Neuronal stem cell (in vitro differentiated cells): ENCODE data around the gene FRY.

ENCODE experiments used
- DNase-seq: peaks from one replicate; pipeline ENCODE4 v3.0.0-alpha.2; 2013; ENCODE audit warnings: low spot score
- H2AFZ ChIP-seq: one replicate; pipeline ENCODE4 v1.6.1; 2013; ENCODE audit warnings: mild to moderate bottlenecking, low read length, inconsistent platforms
- H2AK5ac ChIP-seq: 2 replicates; pipeline ENCODE4 v1.6.1; 2013; ENCODE audit warnings: low read depth, mild to moderate bottlenecking, inconsistent platforms, low read length, moderate library complexity, mixed read lengths
- H2BK120ac ChIP-seq: 2 replicates; pipeline ENCODE4 v1.6.1; 2013; ENCODE audit warnings: low read depth, mild to moderate bottlenecking, inconsistent platforms, low read length, moderate library complexity, mixed read lengths
- H2BK12ac ChIP-seq: one replicate; pipeline ENCODE4 v1.6.1; 2013; ENCODE audit warnings: low read length, inconsistent platforms
- H2BK15ac ChIP-seq: 2 replicates; pipeline ENCODE4 v1.6.1; 2013; ENCODE audit warnings: mild to moderate bottlenecking, low read length, inconsistent platforms, mixed read lengths
- H2BK5ac ChIP-seq: one replicate; pipeline ENCODE4 v1.6.1; 2013; ENCODE audit warnings: inconsistent platforms, mild to moderate bottlenecking, low read length, moderate library complexity
- H3K14ac ChIP-seq: one replicate; pipeline ENCODE4 v1.6.1; 2013; ENCODE audit warnings: low read length, inconsistent platforms
- H3K18ac ChIP-seq: 2 replicates; pipeline ENCODE4 v1.6.1; 2013; ENCODE audit warnings: low read length, inconsistent platforms
- H3K23ac ChIP-seq: 2 replicates; pipeline ENCODE4 v1.6.1; 2013; ENCODE audit warnings: low read depth, mild to moderate bottlenecking, mixed read lengths, low read length, inconsistent platforms; ENCODE audit not compliant: poor library complexity
- H3K27ac ChIP-seq: replicated peaks from 3 replicates; pipeline ENCODE4 v1.5.1; 2013; ENCODE audit warnings: low read length, inconsistent platforms
- H3K27me3 ChIP-seq, 3 experiments: 2 replicates each; pipeline ENCODE4 v1.6.1; 2013; ENCODE audit warnings: low read length in 3 of 3, mild to moderate bottlenecking in 2 of 3, inconsistent platforms in 1 of 3, low read depth in 1 of 3, mixed read lengths in 1 of 3, moderate library complexity in 1 of 3; ENCODE audit not compliant: control insufficient read depth in 3 of 3, insufficient read depth in 3 of 3
- H3K36me3 ChIP-seq, 2 donors: replicated peaks in 1 of 2; 2 replicates each; pipeline ENCODE4 v1.6.1; 2013; ENCODE audit warnings: low read length in 2 of 2; ENCODE audit not compliant: control insufficient read depth in 2 of 2, insufficient read depth in 2 of 2
- H3K4ac ChIP-seq: 2 replicates; pipeline ENCODE4 v1.6.1; 2013; ENCODE audit warnings: inconsistent platforms, mild to moderate bottlenecking, low read length, moderate library complexity
- H3K4me1 ChIP-seq, 2 donors: 1 replicate in 1 of 2; 2 replicates in 1 of 2; pipeline ENCODE4 v1.6.1; 2013; ENCODE audit warnings: low read length in 2 of 2, low read depth in 1 of 2; ENCODE audit not compliant: control insufficient read depth in 2 of 2, insufficient read depth in 1 of 2
- H3K4me2 ChIP-seq: one replicate; pipeline ENCODE4 v1.6.1; 2013; ENCODE audit warnings: mild to moderate bottlenecking, low read length, inconsistent platforms; ENCODE audit not compliant: insufficient read depth, poor library complexity, severe bottlenecking
- H3K4me3 ChIP-seq, 2 donors: 2 replicates each; pipeline ENCODE4 v1.5.1; 2013; ENCODE audit warnings: low read length in 2 of 2, mild to moderate bottlenecking in 2 of 2, inconsistent platforms in 1 of 2, moderate library complexity in 1 of 2
- H3K79me1 ChIP-seq: one replicate; pipeline ENCODE4 v1.6.1; 2013; ENCODE audit warnings: low read depth, mild to moderate bottlenecking, inconsistent platforms, low read length, moderate library complexity
- H3K9ac ChIP-seq: one replicate; pipeline ENCODE4 v1.6.1; 2013; ENCODE audit warnings: mild to moderate bottlenecking, low read depth, low read length, inconsistent platforms; ENCODE audit not compliant: poor library complexity
- H3K9me3 ChIP-seq, 2 donors: replicated peaks in 1 of 2; 2 replicates each; pipeline versions ENCODE3 to v1.6.1; 2013; ENCODE audit warnings: low read length in 2 of 2, mild to moderate bottlenecking in 2 of 2, inconsistent platforms in 1 of 2, low read depth in 1 of 2, mixed read lengths in 1 of 2, moderate library complexity in 1 of 2; ENCODE audit not compliant: control insufficient read depth in 2 of 2, insufficient read depth in 1 of 2
- H4K8ac ChIP-seq: one replicate; pipeline ENCODE4 v1.6.1; 2013; ENCODE audit warnings: low read depth, mild to moderate bottlenecking, inconsistent platforms, low read length, moderate library complexity
- H4K91ac ChIP-seq: one replicate; pipeline ENCODE4 v1.6.1; 2013; ENCODE audit warnings: low read length, low read depth, mild to moderate bottlenecking, inconsistent platforms; ENCODE audit not compliant: poor library complexity
- WGBS, 2 donors: extraction: QIAGEN DNeasy Blood & Tissue Kit; methylation state at CpG; one replicate each; pipeline ENCODE4 v1.1.7; 2013; ENCODE audit warnings: missing lambda C conversion rate in 2 of 2, mixed read lengths in 1 of 2; ENCODE audit not compliant: insufficient read length in 2 of 2, insufficient replicate concordance in 1 of 2; ENCODE audit errors: extremely low coverage in 2 of 2; 5-methylcytosine and 5-hydroxymethylcytosine counted together

The FRY gene

GRCh38 chr13:32153056-32153455 lies 121.5 kb downstream of the FRY start:
- WGBS, 2 donors, result no CpG with 5 or more reads among the region's 3 CpGs

GRCh38 chr13:32159137-32159869 lies 127.7 kb downstream of the FRY start:
- Histone ChIP-seq H4K8ac (no peak overlapping the region), H3K4ac (no peak overlapping the region), H2BK15ac (no peak overlapping the region), H2BK12ac (no peak overlapping the region), H2BK120ac (no peak overlapping the region), H3K23ac (no peak overlapping the region), H3K9ac (no peak overlapping the region), H3K27me3 (no peaks in the 10 kb centered on the region), H4K91ac (no peak overlapping the region), H2AFZ (no peak overlapping the region), H2AK5ac (no peak overlapping the region), H3K4me2 (no peak overlapping the region), H3K4me3 (no peak overlapping the region), H3K27ac (no peak overlapping the region), H3K79me1 (no peaks in the 10 kb centered on the region), H3K14ac (no peak overlapping the region), H3K9me3 (no peaks in the 10 kb centered on the region), H2BK5ac (no peak overlapping the region), H3K4me1 (peaks cover 0 to under 1% of the 10 kb centered on the region in 2 donors), H3K18ac (no peak overlapping the region), H3K36me3 (no peaks in the 10 kb centered on the region)
- no CpG with 5 or more reads among the region's 4 CpGs for WGBS, 2 donors
- DNase-seq, result no peak

More at GRCh38 chr13:32153056-32153455, 121.5 kb downstream of the FRY start:
- no peak overlapping the region for H4K8ac ChIP-seq
- no peak overlapping the region for H2BK15ac ChIP-seq
- no peak overlapping the region for H3K18ac ChIP-seq
- H3K23ac ChIP-seq, result no peak overlapping the region
- no peaks in the 10 kb centered on the region for H3K79me1 ChIP-seq
- no peak overlapping the region for H3K9ac ChIP-seq
- H3K14ac ChIP-seq, result no peak overlapping the region
- H2AK5ac ChIP-seq, result no peak overlapping the region
- no peak for DNase-seq
- H3K4me1 ChIP-seq, result no peaks in the 10 kb centered on the region
- no peak overlapping the region for H2BK5ac ChIP-seq
- no peak overlapping the region for H3K4me3 ChIP-seq
- H4K91ac ChIP-seq, result no peak overlapping the region
- H3K36me3 ChIP-seq, result no peaks in the 10 kb centered on the region
- no peak overlapping the region for H3K27ac ChIP-seq
- H3K4me2 ChIP-seq, result no peak overlapping the region
- no peaks in the 10 kb centered on the region for H3K27me3 ChIP-seq
- no peaks in the 10 kb centered on the region for H3K9me3 ChIP-seq
- H2BK12ac ChIP-seq, result no peak overlapping the region
- H2AFZ ChIP-seq, result no peak overlapping the region
- H3K4ac ChIP-seq, result no peak overlapping the region
- no peak overlapping the region for H2BK120ac ChIP-seq

GRCh38 chr13:32162395-32163005 lies 130.9 kb downstream of the FRY start:
- H3K4me3 ChIP-seq, result no peak overlapping the region
- DNase-seq, result no peak
- H2BK5ac ChIP-seq, result no peak overlapping the region
- H3K18ac ChIP-seq, result no peak overlapping the region
- H3K4me1 ChIP-seq, result peaks cover 2 to 3% of the 10 kb centered on the region in 2 donors
- no CpG with 5 or more reads among the region's 5 CpGs for WGBS, 2 donors
- peaks cover 0 to 2% of the 10 kb centered on the region in 2 donors for H3K36me3 ChIP-seq
- no peak overlapping the region for H4K91ac ChIP-seq
- no peak overlapping the region for H2BK15ac ChIP-seq
- H2BK12ac ChIP-seq, result no peak overlapping the region
- no peak overlapping the region for H2BK120ac ChIP-seq
- H3K4me2 ChIP-seq, result no peak overlapping the region
- no peaks in the 10 kb centered on the region for H3K79me1 ChIP-seq
- H3K9me3 ChIP-seq, result no peaks in the 10 kb centered on the region
- no peak overlapping the region for H2AK5ac ChIP-seq
- H3K27ac ChIP-seq, result no peak overlapping the region
- H3K27me3 ChIP-seq, result no peaks in the 10 kb centered on the region
- H3K9ac ChIP-seq, result no peak overlapping the region
- H4K8ac ChIP-seq, result no peak overlapping the region
- H3K4ac ChIP-seq, result no peak overlapping the region
- H2AFZ ChIP-seq, result no peak overlapping the region
- H3K14ac ChIP-seq, result no peak overlapping the region
- no peak overlapping the region for H3K23ac ChIP-seq

- H4K91ac ChIP-seq, result no peak overlapping the region
- no CpG with 5 or more reads among the region's 4 CpGs for WGBS, 2 donors
These were observed 133.2 kb downstream of the FRY start for GRCh38 chr13:32164622-32165268.

More at GRCh38 chr13:32164622-32165268, 133.2 kb downstream of the FRY start:
- Histone ChIP-seq H3K4me3 (no peak overlapping the region), H2BK120ac (no peak overlapping the region), H2BK15ac (no peak overlapping the region), H3K79me1 (no peaks in the 10 kb centered on the region), H3K14ac (no peak overlapping the region), H4K8ac (no peak overlapping the region), H3K18ac (no peak overlapping the region), H3K27ac (no peak overlapping the region), H3K9ac (no peak overlapping the region), H2AFZ (peak overlapping the region; percentile 99), H3K4me2 (no peak overlapping the region), H2BK12ac (no peak overlapping the region), H3K9me3 (no peaks in the 10 kb centered on the region), H3K36me3 (peaks cover 0 to 2% of the 10 kb centered on the region in 2 donors), H3K4me1 (peaks cover 3 to 4% of the 10 kb centered on the region in 2 donors), H3K23ac (no peak overlapping the region), H3K4ac (no peak overlapping the region), H2AK5ac (no peak overlapping the region), H3K27me3 (no peaks in the 10 kb centered on the region), H2BK5ac (no peak overlapping the region)
- peak; percentile 33 for DNase-seq
